ENCODE measurements around the gene CELF2.

The CELF2 gene

GRCh38 chr10:11326241-11326640, 308.6 kb downstream of the CELF2 start:
- TF ChIP-seq MYC (IDR thresholded peaks at IDR 0.05; ENCODE audit: low read depth, low read length) = no peak
- TF ChIP-seq POLR2A (IDR thresholded peaks at IDR 0.05; ENCODE audit: extremely low read depth, insufficient read length) = no peak
- no peak for TF ChIP-seq CTCF (IDR thresholded peaks at IDR 0.05; ENCODE audit: low read depth, low read length)
- TF ChIP-seq MAX (IDR thresholded peaks at IDR 0.05; ENCODE audit: low read depth, low read length) = no peak
- DNase-seq (ENCODE audit: low read depth) = no peak

DNA sequence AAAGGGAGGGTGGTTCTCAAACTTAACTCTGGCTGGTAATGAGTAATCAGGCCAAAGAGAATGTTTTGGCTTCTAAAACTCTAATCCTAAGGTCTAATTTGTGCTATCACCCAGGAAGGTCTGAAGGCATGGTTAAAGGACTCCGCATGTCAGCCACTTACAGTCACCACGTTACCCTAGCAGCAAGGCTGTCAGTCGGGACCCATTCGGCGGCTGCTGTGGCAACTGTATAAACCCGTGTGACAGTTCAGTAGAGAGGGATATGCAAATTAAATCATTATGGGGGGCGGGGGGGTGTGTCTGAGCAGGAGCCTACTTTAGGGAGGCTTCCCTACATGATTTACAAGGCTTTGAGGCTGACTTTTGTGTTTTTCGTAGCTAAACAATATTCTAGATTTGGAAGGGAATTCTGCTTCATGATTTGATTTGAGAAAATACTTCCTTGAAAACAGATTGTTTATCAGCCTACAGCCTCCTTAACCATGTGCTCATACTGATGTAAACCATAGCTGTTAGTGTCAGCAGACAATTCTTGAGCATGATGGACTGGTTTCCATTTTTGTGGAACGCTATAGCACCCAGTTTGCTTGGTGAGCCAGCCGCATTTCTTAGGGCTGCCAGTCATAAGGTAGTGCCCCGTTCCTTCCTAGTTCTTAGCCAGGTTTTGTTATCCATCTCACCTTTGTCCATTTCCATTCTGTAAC, 309.4 kb downstream of the CELF2 start:
- H3K4me3 ChIP-seq (ENCODE audit: low read depth, low read length) = no peak overlapping the region
- no peak for DNase-seq (ENCODE audit: low read depth)
- no peak for TF ChIP-seq CTCF (IDR thresholded peaks at IDR 0.05; ENCODE audit: low read depth, low read length)
- no peak for TF ChIP-seq MYC (IDR thresholded peaks at IDR 0.05; ENCODE audit: low read depth, low read length)
- no peak for TF ChIP-seq POLR2A (IDR thresholded peaks at IDR 0.05; ENCODE audit: extremely low read depth, insufficient read length)
- TF ChIP-seq MAX (IDR thresholded peaks at IDR 0.05; ENCODE audit: low read depth, low read length) = no peak

More at GRCh38 chr10:11326241-11326640, 308.6 kb downstream of the CELF2 start:
- H3K4me3 ChIP-seq (ENCODE audit: low read depth, low read length) = no peak overlapping the region

- DNase-seq (ENCODE audit: low read depth) = peak; percentile 68
- peak overlapping the region; percentile 34 for H3K4me3 ChIP-seq (ENCODE audit: low read depth, low read length)
- TF ChIP-seq CTCF (IDR thresholded peaks at IDR 0.05; ENCODE audit: low read depth, low read length) (no peak), POLR2A (IDR thresholded peaks at IDR 0.05; ENCODE audit: extremely low read depth, insufficient read length) (no peak), MAX (IDR thresholded peaks at IDR 0.05; ENCODE audit: low read depth, low read length) (peak; percentile 45; the same call in 1 of the 2 replicates), MYC (IDR thresholded peaks at IDR 0.05; ENCODE audit: low read depth, low read length) (peak; percentile 16; the same call in 1 of the 2 replicates)
Observed at GRCh38 chr10:11328264-11329061, 310.8 kb downstream of the CELF2 start.

DNA sequence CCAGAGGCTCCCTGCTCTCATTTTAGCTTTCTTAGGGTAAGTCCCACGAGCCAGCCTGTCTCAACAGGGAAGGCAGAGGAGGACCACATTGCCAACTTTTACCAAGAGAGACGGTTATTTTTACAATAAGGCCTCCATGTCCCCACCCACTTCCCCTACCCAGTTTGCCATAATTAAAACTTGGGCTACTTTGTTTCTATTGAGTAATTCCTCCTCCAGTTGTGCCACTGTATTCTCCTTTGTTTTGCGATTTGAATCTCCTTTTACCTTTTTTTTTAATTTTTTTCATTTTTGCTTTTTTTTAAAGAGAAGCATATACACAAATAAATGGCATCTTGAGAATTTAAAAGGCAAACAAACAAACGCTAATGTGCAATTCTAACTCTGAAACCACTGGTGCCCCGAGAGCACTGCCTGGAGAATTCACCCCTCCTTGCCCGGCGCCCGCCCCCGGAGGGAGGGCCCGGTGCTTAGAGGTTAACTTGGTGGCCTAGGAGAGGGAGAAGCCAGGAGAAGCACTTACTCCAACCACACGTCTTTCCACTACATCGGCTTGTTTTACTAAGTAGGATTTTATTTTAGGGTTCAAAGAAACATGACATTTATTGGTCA, 311.5 kb downstream of the CELF2 start:
- peak overlapping the region; percentile 34 for H3K4me3 ChIP-seq (ENCODE audit: low read depth, low read length)
- peak; percentile 84 for DNase-seq (ENCODE audit: low read depth)
- TF ChIP-seq MYC (IDR thresholded peaks at IDR 0.05; ENCODE audit: low read depth, low read length) = no peak
- no peak for TF ChIP-seq CTCF (IDR thresholded peaks at IDR 0.05; ENCODE audit: low read depth, low read length)

- H3K4me3 ChIP-seq (ENCODE audit: low read depth, low read length) = no peak overlapping the region
- DNase-seq (ENCODE audit: low read depth) = no peak
- TF ChIP-seq MYC (IDR thresholded peaks at IDR 0.05; ENCODE audit: low read depth, low read length) (no peak), CTCF (IDR thresholded peaks at IDR 0.05; ENCODE audit: low read depth, low read length) (no peak), MAX (IDR thresholded peaks at IDR 0.05; ENCODE audit: low read depth, low read length) (no peak), POLR2A (IDR thresholded peaks at IDR 0.05; ENCODE audit: extremely low read depth, insufficient read length) (no peak)
Observed at GRCh38 chr10:11330383-11331045, 312.8 kb downstream of the CELF2 start.

Measured in NB4 (cell line).